HepG2 (cell line): ENCODE data around the gene GGA3. TPM values are rescaled to one million over a fixed set of nuclear protein-coding genes. Genes with fewer than 3 reads are reported as not detected.

Experiments
- BHLHE40 ChIP-seq: IDR thresholded peaks from 2 replicates; pipeline ENCODE4 v1.6.1; 2011; ENCODE audit warnings: low read length, improper control_type of control experiment
- CENPT ChIP-seq: sonication (generic); formaldehyde crosslinking; IDR thresholded peaks from 2 replicates; pipeline ENCODE4 v1.8.0; 2022; ENCODE audit warnings: low read depth, mild to moderate bottlenecking, moderate library complexity, missing genetic modification reagents
- NR2F6 ChIP-seq, 2 experiments: IDR thresholded peaks; 2 replicates each; pipeline ENCODE4 v1.6.1; 2016; ENCODE audit warnings: antibody characterized with exemption in 1 of 2, mild to moderate bottlenecking in 1 of 2
- RAD51 ChIP-seq: fragments of 450-650 bp; IDR thresholded peaks from 2 replicates; pipeline ENCODE4 v1.6.1; 2016; ENCODE audit warnings: borderline replicate concordance
- SMAD3 ChIP-seq: sonication (generic); formaldehyde crosslinking; IDR thresholded peaks from 2 replicates; pipeline ENCODE4 v1.4.0; 2020; ENCODE audit warnings: missing genetic modification reagents
- SMAD9 ChIP-seq: sonication (generic); formaldehyde crosslinking; IDR thresholded peaks from 2 replicates; pipeline ENCODE4 v1.5.1; 2020; ENCODE audit warnings: mild to moderate bottlenecking, missing genetic modification reagents
- STAG1 ChIP-seq: sonication (generic); formaldehyde crosslinking; IDR thresholded peaks from 2 replicates; pipeline ENCODE4 v1.4.0; 2020; ENCODE audit warnings: missing genetic modification reagents
- TBX3 ChIP-seq: fragments of 450-650 bp; IDR thresholded peaks from 2 replicates; pipeline ENCODE4 v1.6.1; 2017; ENCODE audit warnings: antibody characterized with exemption, mild to moderate bottlenecking, inconsistent platforms, borderline replicate concordance
- ZFP1 ChIP-seq: IDR thresholded peaks from 2 replicates; pipeline ENCODE4 v1.6.1; 2016
- ZNF10 ChIP-seq: sonication (generic); formaldehyde crosslinking; IDR thresholded peaks from 2 replicates; pipeline ENCODE4 v1.4.0; 2020; ENCODE audit warnings: mild to moderate bottlenecking, low read depth, missing genetic modification reagents, borderline replicate concordance
- ZNF329 ChIP-seq: sonication (generic); formaldehyde crosslinking; IDR thresholded peaks from 2 replicates; pipeline ENCODE4 v1.9.0; 2021; ENCODE audit warnings: low read depth, mild to moderate bottlenecking, missing genetic modification reagents
- ZNF629 ChIP-seq: sonication (generic); formaldehyde crosslinking; conservative IDR thresholded peaks from 2 replicates; pipeline ENCODE4 v1.5.0; 2020; ENCODE audit warnings: missing genetic modification reagents
- ZNF775 ChIP-seq: sonication (generic); formaldehyde crosslinking; IDR thresholded peaks from 2 replicates; pipeline ENCODE4 v1.4.0; 2020; ENCODE audit warnings: missing genetic modification reagents, mild to moderate bottlenecking, moderate library complexity, borderline replicate concordance
- ZNF883 ChIP-seq: sonication (generic); formaldehyde crosslinking; IDR thresholded peaks from 2 replicates; pipeline ENCODE4 v1.5.1; 2020; ENCODE audit warnings: mild to moderate bottlenecking, missing genetic modification reagents; ENCODE audit errors: not compliant biosample characterization
- ZSCAN20 ChIP-seq: sonication (generic); formaldehyde crosslinking; IDR thresholded peaks from 2 replicates; pipeline ENCODE4 v1.4.0; 2020; ENCODE audit warnings: missing genetic modification reagents, mild to moderate bottlenecking, borderline replicate concordance
- polyA plus RNA-seq, 8 experiments: library from polyadenylated mRNA; depleted of rRNA in 3 of 8; stranded (reverse) in 7 of 8; unstranded in 1 of 8; fragments of >200 nt; fragmentation: Illumina TruSeq in 4 of 8; extraction: Trizol in 4 of 8; gene quantifications; 2 replicates each; pipeline versions ENCODE4 v1.2.1 to v1.2.3, GENCODE V29; 2011 to 2016; ENCODE audit warnings: low read depth in 4 of 8, missing spikeins in 1 of 8, mixed read lengths in 1 of 8; ENCODE audit not compliant: insufficient read depth in 1 of 8
- total RNA-seq, 5 experiments: library from RNA; depleted of rRNA; stranded (reverse); fragments of >200 nt; fragmentation: Illumina TruSeq; extraction: Trizol; gene quantifications; 2 replicates each; pipeline ENCODE4 v1.2.3, GENCODE V29; 2016; ENCODE audit warnings: low read depth in 1 of 5
- TF ChIP-seq, protein P1 (sequence below): fragments of 450-650 bp; IDR thresholded peaks from 2 replicates; pipeline ENCODE4 v1.6.1; 2016
- TF ChIP-seq, protein P2 (sequence below): sonication (generic); formaldehyde crosslinking; IDR thresholded peaks from 2 replicates; pipeline ENCODE4 v1.4.0; 2020; ENCODE audit warnings: mild to moderate bottlenecking, missing genetic modification reagents
- TF ChIP-seq, protein P3 (sequence below): sonication (generic); formaldehyde crosslinking; conservative IDR thresholded peaks from 2 replicates; pipeline ENCODE4 v1.8.1; 2023; ENCODE audit warnings: missing genetic modification reagents
- TF ChIP-seq, protein P4 (sequence below): sonication (generic); formaldehyde crosslinking; IDR thresholded peaks from 2 replicates; pipeline ENCODE4 v1.4.0; 2020; ENCODE audit warnings: missing genetic modification reagents
- TF ChIP-seq, protein P5 (sequence below): sonication (generic); formaldehyde crosslinking; IDR thresholded peaks from 2 replicates; pipeline ENCODE4 v1.4.0; 2020; ENCODE audit warnings: missing genetic modification reagents

The GGA3 gene
- total and polyA plus RNA-seq, 2 of the 13 experiments (the other 11 are each of a cell fraction or from before 2014, with no cell fraction given), result 28.4 to 43.7 TPM

DNA sequence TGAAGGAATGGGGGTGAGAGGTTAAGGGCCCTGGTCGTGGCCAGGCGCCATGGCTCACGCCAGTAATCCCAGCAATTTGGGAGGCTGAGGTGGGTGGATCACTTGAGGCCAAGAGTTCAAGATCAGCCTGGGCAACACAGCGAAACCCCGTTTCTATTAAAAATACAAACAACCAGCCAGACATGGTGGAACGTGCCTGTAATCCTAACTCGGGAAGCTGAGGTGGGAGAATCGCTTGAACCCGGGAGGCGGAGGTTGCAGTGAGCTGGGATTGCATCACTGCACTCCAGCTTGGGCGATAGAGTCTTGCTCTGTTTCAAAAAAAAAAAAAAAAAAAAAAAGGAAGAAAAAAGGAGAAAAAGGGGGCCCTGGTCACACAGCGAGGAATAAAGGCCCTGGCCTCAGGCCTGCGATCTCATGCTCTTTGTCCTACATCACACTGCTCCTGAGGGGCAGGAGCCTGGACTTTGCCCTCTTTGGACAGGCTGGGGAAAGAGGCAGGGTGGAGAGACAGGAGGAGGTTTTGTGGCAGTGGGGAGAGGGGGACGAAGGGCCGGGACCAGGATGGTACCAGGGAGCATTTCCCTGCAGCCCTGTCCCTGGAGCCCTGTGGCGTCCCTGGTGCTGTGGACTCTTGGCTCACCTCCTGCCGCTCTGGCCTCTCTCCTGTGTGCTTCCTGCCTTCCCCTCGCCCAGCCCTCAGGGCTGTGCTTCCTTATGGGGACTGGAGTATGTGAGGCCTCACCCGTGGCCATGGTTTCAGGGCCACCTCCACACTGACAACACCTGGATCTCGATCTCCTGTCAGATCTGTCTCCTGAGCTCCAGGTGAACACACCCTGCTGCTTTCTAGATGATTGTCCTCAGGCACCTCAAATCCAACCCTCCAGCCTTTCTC lies 47.6 kb upstream of the GGA3 start (continued):
- TF ChIP-seq, protein P1, sequence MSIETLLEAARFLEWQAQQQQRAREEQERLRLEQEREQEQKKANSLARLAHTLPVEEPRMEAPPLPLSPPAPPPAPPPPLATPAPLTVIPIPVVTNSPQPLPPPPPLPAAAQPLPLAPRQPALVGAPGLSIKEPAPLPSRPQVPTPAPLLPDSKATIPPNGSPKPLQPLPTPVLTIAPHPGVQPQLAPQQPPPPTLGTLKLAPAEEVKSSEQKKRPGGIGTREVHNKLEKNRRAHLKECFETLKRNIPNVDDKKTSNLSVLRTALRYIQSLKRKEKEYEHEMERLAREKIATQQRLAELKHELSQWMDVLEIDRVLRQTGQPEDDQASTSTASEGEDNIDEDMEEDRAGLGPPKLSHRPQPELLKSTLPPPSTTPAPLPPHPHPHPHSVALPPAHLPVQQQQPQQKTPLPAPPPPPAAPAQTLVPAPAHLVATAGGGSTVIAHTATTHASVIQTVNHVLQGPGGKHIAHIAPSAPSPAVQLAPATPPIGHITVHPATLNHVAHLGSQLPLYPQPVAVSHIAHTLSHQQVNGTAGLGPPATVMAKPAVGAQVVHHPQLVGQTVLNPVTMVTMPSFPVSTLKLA, result 0 out of 2 replicates have a peak, but pooled peaks have one; percentile 12
- no peak for TF ChIP-seq ZNF10 (CRISPR knock-in tag)
- TF ChIP-seq CENPT (CRISPR knock-in tag), result 0 out of 2 replicates have a peak, but pooled peaks have one; percentile 68
- TF ChIP-seq RAD51, result no peak
- TF ChIP-seq, protein P2, sequence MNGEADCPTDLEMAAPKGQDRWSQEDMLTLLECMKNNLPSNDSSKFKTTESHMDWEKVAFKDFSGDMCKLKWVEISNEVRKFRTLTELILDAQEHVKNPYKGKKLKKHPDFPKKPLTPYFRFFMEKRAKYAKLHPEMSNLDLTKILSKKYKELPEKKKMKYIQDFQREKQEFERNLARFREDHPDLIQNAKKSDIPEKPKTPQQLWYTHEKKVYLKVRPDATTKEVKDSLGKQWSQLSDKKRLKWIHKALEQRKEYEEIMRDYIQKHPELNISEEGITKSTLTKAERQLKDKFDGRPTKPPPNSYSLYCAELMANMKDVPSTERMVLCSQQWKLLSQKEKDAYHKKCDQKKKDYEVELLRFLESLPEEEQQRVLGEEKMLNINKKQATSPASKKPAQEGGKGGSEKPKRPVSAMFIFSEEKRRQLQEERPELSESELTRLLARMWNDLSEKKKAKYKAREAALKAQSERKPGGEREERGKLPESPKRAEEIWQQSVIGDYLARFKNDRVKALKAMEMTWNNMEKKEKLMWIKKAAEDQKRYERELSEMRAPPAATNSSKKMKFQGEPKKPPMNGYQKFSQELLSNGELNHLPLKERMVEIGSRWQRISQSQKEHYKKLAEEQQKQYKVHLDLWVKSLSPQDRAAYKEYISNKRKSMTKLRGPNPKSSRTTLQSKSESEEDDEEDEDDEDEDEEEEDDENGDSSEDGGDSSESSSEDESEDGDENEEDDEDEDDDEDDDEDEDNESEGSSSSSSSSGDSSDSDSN (CRISPR knock-in tag), result peak; percentile 95
- TF ChIP-seq ZSCAN20 (CRISPR knock-in tag), result no peak; the same call in 1 of the 2 replicates
- 0 out of 2 replicates have a peak, but pooled peaks have one; percentile 7 for TF ChIP-seq ZNF629 (CRISPR knock-in tag)
- peak; percentile 57 for TF ChIP-seq NR2F6 (IDR thresholded peaks at IDR 0.05)
- TF ChIP-seq NR2F6 (CRISPR knock-in tag; IDR thresholded peaks at IDR 0.05), result peak; percentile 78
- no peak for TF ChIP-seq TBX3
- TF ChIP-seq, protein P3, sequence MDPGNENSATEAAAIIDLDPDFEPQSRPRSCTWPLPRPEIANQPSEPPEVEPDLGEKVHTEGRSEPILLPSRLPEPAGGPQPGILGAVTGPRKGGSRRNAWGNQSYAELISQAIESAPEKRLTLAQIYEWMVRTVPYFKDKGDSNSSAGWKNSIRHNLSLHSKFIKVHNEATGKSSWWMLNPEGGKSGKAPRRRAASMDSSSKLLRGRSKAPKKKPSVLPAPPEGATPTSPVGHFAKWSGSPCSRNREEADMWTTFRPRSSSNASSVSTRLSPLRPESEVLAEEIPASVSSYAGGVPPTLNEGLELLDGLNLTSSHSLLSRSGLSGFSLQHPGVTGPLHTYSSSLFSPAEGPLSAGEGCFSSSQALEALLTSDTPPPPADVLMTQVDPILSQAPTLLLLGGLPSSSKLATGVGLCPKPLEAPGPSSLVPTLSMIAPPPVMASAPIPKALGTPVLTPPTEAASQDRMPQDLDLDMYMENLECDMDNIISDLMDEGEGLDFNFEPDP (CRISPR knock-in tag), result no peak
- peak; percentile 56 for TF ChIP-seq ZNF883 (CRISPR knock-in tag)
- TF ChIP-seq STAG1 (CRISPR knock-in tag), result peak; percentile 32; the same call in 1 of the 2 replicates
- 0 out of 2 replicates have a peak, but pooled peaks have one; percentile 34 for TF ChIP-seq SMAD3
- TF ChIP-seq, protein P4, sequence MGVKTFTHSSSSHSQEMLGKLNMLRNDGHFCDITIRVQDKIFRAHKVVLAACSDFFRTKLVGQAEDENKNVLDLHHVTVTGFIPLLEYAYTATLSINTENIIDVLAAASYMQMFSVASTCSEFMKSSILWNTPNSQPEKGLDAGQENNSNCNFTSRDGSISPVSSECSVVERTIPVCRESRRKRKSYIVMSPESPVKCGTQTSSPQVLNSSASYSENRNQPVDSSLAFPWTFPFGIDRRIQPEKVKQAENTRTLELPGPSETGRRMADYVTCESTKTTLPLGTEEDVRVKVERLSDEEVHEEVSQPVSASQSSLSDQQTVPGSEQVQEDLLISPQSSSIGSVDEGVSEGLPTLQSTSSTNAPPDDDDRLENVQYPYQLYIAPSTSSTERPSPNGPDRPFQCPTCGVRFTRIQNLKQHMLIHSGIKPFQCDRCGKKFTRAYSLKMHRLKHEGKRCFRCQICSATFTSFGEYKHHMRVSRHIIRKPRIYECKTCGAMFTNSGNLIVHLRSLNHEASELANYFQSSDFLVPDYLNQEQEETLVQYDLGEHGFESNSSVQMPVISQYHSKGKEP, result no peak; the same call in 1 of the 2 replicates
- no peak; the same call in 1 of the 2 replicates for TF ChIP-seq ZFP1 (CRISPR knock-in tag)
- TF ChIP-seq ZNF775, result no peak
- peak; percentile 53; the same call in 1 of the 2 replicates for TF ChIP-seq BHLHE40
- peak; percentile 71; the same call in 1 of the 2 replicates for TF ChIP-seq SMAD9 (CRISPR knock-in tag)
- TF ChIP-seq ZNF329 (CRISPR knock-in tag), result no peak
- TF ChIP-seq, protein P5, sequence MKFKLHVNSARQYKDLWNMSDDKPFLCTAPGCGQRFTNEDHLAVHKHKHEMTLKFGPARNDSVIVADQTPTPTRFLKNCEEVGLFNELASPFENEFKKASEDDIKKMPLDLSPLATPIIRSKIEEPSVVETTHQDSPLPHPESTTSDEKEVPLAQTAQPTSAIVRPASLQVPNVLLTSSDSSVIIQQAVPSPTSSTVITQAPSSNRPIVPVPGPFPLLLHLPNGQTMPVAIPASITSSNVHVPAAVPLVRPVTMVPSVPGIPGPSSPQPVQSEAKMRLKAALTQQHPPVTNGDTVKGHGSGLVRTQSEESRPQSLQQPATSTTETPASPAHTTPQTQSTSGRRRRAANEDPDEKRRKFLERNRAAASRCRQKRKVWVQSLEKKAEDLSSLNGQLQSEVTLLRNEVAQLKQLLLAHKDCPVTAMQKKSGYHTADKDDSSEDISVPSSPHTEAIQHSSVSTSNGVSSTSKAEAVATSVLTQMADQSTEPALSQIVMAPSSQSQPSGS (CRISPR knock-in tag), result peak; percentile 40; the same call in 1 of the 2 replicates
